Caco-2 (cell line): ENCODE measurements around the gene APC. TPM values are rescaled to one million over a fixed set of nuclear protein-coding genes. Genes with fewer than 3 reads are reported as not detected.

Experiments
- BruUV-seq: library from RNA; stranded (reverse); fragments of 400-500 nt; replicated peaks from 2 replicates; lab custom pipeline; 2021; lab: Mats Ljungman, UMichigan
- CTCF ChIA-PET: fragments of 300-600 bp; sonication (Branson Sonifier 250); formaldehyde crosslinking; loops from one replicate; lab custom pipeline; 2022; ENCODE audit warnings: antibody characterized with exemption; lab: Charles Lee
- POLR2A ChIA-PET: fragments of 300-600 bp; sonication (Branson Sonifier 250); formaldehyde crosslinking; loops from one replicate; lab custom pipeline; 2022; ENCODE audit warnings: antibody characterized with exemption; lab: Charles Lee
- DNase-seq, 2 experiments: peaks; one replicate each; pipeline versions ENCODE4 v3.0.0 to v3.0.0-alpha.2; 2020 to 2022
- H3K27me3 ChIP-seq: replicated peaks from 2 replicates; pipeline ENCODE4 v1.6.0; 2011; ENCODE audit warnings: low read length; ENCODE audit not compliant: control insufficient read depth, insufficient read depth
- H3K36me3 ChIP-seq: 2 replicates; pipeline ENCODE4 v1.5.1; 2011; ENCODE audit warnings: low read length; ENCODE audit not compliant: control insufficient read depth, insufficient read depth
- H3K4me1 ChIP-seq: fragments of 250-450 bp; sonication (Bioruptor Pico); 2 replicates; pipeline ENCODE4 v1.5.1; 2020; ENCODE audit warnings: mild to moderate bottlenecking
- H3K4me3 ChIP-seq: 2 replicates; pipeline ENCODE4 v1.5.1; 2011; ENCODE audit warnings: low read depth, mild to moderate bottlenecking, control low read depth, low read length
- H3K9me3 ChIP-seq: fragments of 250-450 bp; sonication (Bioruptor Pico); 2 replicates; pipeline ENCODE4 v1.5.1; 2020; ENCODE audit warnings: mild to moderate bottlenecking, moderate library complexity
- H3K27ac Mint-ChIP-seq: one replicate; pipeline ENCODE4 v1.8.0; 2022; ENCODE audit warnings: mixed read lengths; ENCODE audit not compliant: unreplicated experiment
- H3K27me3 Mint-ChIP-seq: one replicate; pipeline ENCODE4 v1.8.0; 2022; ENCODE audit warnings: mixed read lengths; ENCODE audit not compliant: insufficient read depth, unreplicated experiment
- H3K36me3 Mint-ChIP-seq: one replicate; pipeline ENCODE4 v1.8.0; 2022; ENCODE audit warnings: mild to moderate bottlenecking, mixed read lengths; ENCODE audit not compliant: insufficient read depth, unreplicated experiment
- H3K4me1 Mint-ChIP-seq: one replicate; pipeline ENCODE4 v1.8.0; 2022; ENCODE audit warnings: low read depth, mixed read lengths; ENCODE audit not compliant: unreplicated experiment
- H3K4me3 Mint-ChIP-seq: one replicate; pipeline ENCODE4 v1.8.0; 2022; ENCODE audit warnings: mild to moderate bottlenecking, moderate library complexity, mixed read lengths; ENCODE audit not compliant: unreplicated experiment
- H3K9me3 Mint-ChIP-seq: one replicate; pipeline ENCODE4 v1.8.0; 2022; ENCODE audit warnings: mixed read lengths; ENCODE audit not compliant: unreplicated experiment
- CTCF ChIP-seq, 2 experiments: fragments of 200-600 bp in 1 of 2; IDR thresholded peaks; 1 replicate in 1 of 2; 2 replicates in 1 of 2; pipeline versions ENCODE4 v1.5.1 to v1.8.0; 2011 to 2022; ENCODE audit warnings: antibody characterized with exemption in 1 of 2, control low read depth in 1 of 2, inconsistent platforms in 1 of 2, low read depth in 1 of 2, low read length in 1 of 2, mild to moderate bottlenecking in 1 of 2, moderate library complexity in 1 of 2; ENCODE audit not compliant: insufficient read depth in 1 of 2, severe bottlenecking in 1 of 2, unreplicated experiment in 1 of 2
- intact Hi-C: fragments of 100-400 bp; cut with micrococcal nuclease; formaldehyde crosslinking; loops from one replicate; pipeline ENCODE4 v1.10.0; 2022; ENCODE audit not compliant: unreplicated experiment
- total RNA-seq: library from RNA; stranded (reverse); gene quantifications from 2 replicates; pipeline ENCODE4 v1.2.3, GENCODE V29; 2022

Gene APC
- total RNA-seq, 1 experiment from 2014 or later: 28.6 TPM

DNA sequence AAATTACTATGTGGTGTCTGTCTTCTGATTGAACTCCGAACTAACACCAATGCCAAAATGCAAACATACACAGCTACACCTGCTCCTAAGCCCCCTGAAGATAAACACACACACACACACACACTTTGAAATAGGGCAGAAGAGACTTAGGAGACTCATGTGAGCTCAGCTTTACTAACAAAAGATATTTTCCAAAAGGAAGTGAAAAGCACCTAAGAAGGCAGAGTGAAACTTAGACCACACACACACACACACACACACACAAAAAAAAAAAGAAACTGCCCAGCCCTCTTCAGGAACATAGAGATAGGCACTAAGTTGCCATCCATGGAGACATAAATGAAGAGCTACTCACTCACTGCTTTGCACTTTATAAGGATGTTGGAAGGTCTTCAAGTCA lies 45.2 kb upstream of the APC start:
- Histone ChIP-seq H3K9me3 (no peaks in the 10 kb centered on the region), H3K36me3 (no peaks in the 10 kb centered on the region), H3K4me1 (peaks cover 4% of the 10 kb centered on the region; the same call in 1 of the 2 replicates), H3K4me3 (no peak overlapping the region), H3K27me3 (no peaks in the 10 kb centered on the region)
- POLR2A ChIA-PET: interaction anchor here (1.6 kb wide), 1 partner anchor 15 kb away, joined by 5 read pairs; no protein-coding TSS in a partner anchor
- intact Hi-C loops: loop anchor here (5.0 kb wide), 2 partner anchors 45 to 170 kb away; partner anchors contain the start of genes APC and SRP19
- no TSS peak for BruUV-seq
- CTCF ChIA-PET: interaction anchor here (0.5 to 2.5 kb wide), 6 partner anchors 15 to 229 kb away, joined by 3 to 58 read pairs (median 10); partner anchors contain the start of gene REEP5
- peaks cover 4% of the 10 kb centered on the region for H3K27me3 Mint-ChIP-seq
- H3K4me1 Mint-ChIP-seq: peaks cover 14% of the 10 kb centered on the region
- TF ChIP-seq CTCF (IDR thresholded peaks at IDR 0.05; ENCODE audit: insufficient read depth in 1 of 2, low read depth in 1 of 2, low read length in 1 of 2, severe bottlenecking in 1 of 2, unreplicated experiment in 1 of 2): no peak
- no peaks in the 10 kb centered on the region for H3K9me3 Mint-ChIP-seq
- H3K36me3 Mint-ChIP-seq: no peaks in the 10 kb centered on the region
- H3K4me3 Mint-ChIP-seq: no peak overlapping the region
- H3K27ac Mint-ChIP-seq: no peak overlapping the region
- DNase-seq: no peak

DNA sequence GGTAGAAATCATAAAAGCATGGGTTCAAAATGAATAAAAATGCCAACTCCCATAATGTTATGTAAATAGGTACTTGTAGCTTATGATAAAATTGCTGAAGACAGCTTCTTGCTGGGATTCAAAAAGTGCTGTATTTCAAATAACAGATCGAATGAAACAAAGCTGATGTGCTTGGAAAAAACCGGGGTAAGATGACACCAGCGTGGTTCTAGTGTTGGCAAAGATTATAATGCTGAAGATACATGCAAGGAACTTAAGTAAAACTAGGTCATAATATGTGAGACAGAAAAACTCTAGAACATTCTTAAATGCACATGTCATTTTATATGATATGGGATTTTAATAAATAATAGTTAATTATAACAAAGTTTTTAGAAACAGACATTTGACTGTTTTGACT lies 44.4 kb upstream of the APC start:
- no peak for TF ChIP-seq CTCF (IDR thresholded peaks at IDR 0.05; ENCODE audit: insufficient read depth in 1 of 2, low read depth in 1 of 2, low read length in 1 of 2, severe bottlenecking in 1 of 2, unreplicated experiment in 1 of 2)
- peaks cover 4% of the 10 kb centered on the region; the same call in 1 of the 2 replicates for H3K4me1 ChIP-seq
- peaks cover 14% of the 10 kb centered on the region for H3K4me1 Mint-ChIP-seq

DNA sequence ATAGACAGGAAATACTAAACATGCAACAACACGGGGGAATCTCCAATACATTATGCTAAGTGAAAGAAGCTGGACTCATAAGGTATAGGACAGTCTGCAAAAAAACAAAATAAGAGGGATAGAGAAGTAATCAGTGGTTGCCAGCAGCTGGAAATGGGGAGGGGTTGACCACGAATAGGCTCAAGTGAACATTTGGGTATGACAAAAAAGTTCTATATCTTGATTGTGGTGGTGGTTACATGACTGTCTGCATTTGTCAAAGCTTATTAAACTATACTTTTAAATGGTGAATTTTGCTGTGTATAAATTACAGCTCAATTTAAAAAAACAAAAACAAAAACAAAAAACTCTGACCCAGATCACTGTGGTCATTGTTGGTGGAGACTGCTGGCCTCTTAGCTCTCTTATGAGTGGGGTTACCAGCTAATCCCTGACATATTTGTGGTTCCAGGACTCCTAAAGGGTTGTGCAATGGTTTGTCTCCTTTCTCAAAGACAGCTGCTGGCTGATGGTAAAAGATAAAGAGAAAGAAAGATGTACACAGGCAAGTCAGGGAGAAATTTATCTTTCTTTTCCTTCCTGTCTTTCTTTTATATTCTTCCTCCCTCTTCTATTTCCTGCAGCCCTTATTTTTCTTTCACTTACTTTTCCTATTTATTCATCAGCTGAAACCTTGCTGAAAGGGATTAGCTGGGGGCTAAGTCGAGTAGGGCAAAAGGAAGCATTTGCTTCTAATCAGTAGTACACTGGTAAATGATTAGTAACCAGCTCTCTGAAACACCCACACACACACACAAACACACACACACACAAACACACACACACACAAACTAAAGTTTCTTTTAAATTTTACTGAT lies 42.6 kb upstream of the APC start:
- TF ChIP-seq CTCF (IDR thresholded peaks at IDR 0.05; ENCODE audit: insufficient read depth in 1 of 2, low read depth in 1 of 2, low read length in 1 of 2, severe bottlenecking in 1 of 2, unreplicated experiment in 1 of 2): no peak
- CTCF ChIA-PET: interaction anchor here (1.0 to 2.6 kb wide), 3 partner anchors 13 to 153 kb away, joined by 5 to 13 read pairs (median 9); no protein-coding TSS in a partner anchor

More for the DNA sequence above, 44.4 kb upstream of the APC start:
- Mint-ChIP-seq H3K4me3 (no peak overlapping the region), H3K27me3 (peaks cover 2% of the 10 kb centered on the region), H3K36me3 (no peaks in the 10 kb centered on the region), H3K9me3 (no peaks in the 10 kb centered on the region), H3K27ac (no peak overlapping the region)
- BruUV-seq: no TSS peak
- intact Hi-C loops: loop anchor here (5.0 kb wide), 2 partner anchors 44 to 169 kb away; partner anchors contain the start of genes APC and SRP19
- no peaks in the 10 kb centered on the region for H3K9me3 ChIP-seq
- ChIA-PET CTCF (interaction anchor here (2.6 kb wide), 1 partner anchor 64 kb away, joined by 13 read pairs; no protein-coding TSS in a partner anchor), POLR2A (no interaction called here)
- H3K36me3 ChIP-seq: no peaks in the 10 kb centered on the region
- no peak overlapping the region for H3K4me3 ChIP-seq
- no peaks in the 10 kb centered on the region for H3K27me3 ChIP-seq
- no peak for DNase-seq

More for the DNA sequence above, 42.6 kb upstream of the APC start:
- H3K27me3 ChIP-seq: no peaks in the 10 kb centered on the region
- H3K4me3 Mint-ChIP-seq: no peak overlapping the region
- POLR2A ChIA-PET: no interaction called here
- BruUV-seq: no TSS peak
- intact Hi-C loops: loop anchor here (1.0 to 5.0 kb wide), 3 partner anchors 42 to 167 kb away; partner anchors contain the start of genes APC and SRP19
- H3K9me3 Mint-ChIP-seq: no peaks in the 10 kb centered on the region
- H3K9me3 ChIP-seq: no peaks in the 10 kb centered on the region
- H3K4me1 Mint-ChIP-seq: peaks cover 9% of the 10 kb centered on the region
- no peak overlapping the region for H3K27ac Mint-ChIP-seq
- no peak overlapping the region for H3K4me3 ChIP-seq
- peaks cover 4% of the 10 kb centered on the region; the same call in 1 of the 2 replicates for H3K4me1 ChIP-seq
- H3K36me3 Mint-ChIP-seq: no peaks in the 10 kb centered on the region
- no peaks in the 10 kb centered on the region for H3K27me3 Mint-ChIP-seq
- no peaks in the 10 kb centered on the region for H3K36me3 ChIP-seq
- peak in 1 of 2 experiments; percentile 24 for DNase-seq
